H1 (cell line): ENCODE measurements around the gene COL6A3. TPM values are rescaled to one million over a fixed set of nuclear protein-coding genes. Genes with fewer than 3 reads are reported as not detected.

Source experiments
- CTCF ChIA-PET: fragments of 300-600 bp; sonication (Branson Sonifier 250); formaldehyde crosslinking; loops from one replicate; lab custom pipeline; 2021; ENCODE audit not compliant: partially characterized antibody; lab: Charles Lee
- POLR2A ChIA-PET: fragments of 300-600 bp; sonication (Branson Sonifier 250); formaldehyde crosslinking; loops from one replicate; lab custom pipeline; 2021; ENCODE audit warnings: inconsistent platforms; ENCODE audit not compliant: partially characterized antibody; lab: Charles Lee
- DNase-seq, 2 experiments: peaks; one replicate each; pipeline versions ENCODE4 v3.0.0 to v3.0.0-alpha.2; 2010 to 2022; ENCODE audit warnings: low spot score in 2 of 2, low read depth in 1 of 2, mixed read lengths in 1 of 2
- FAIRE-seq: peaks from 2 replicates; lab custom pipeline; 2011; peaks lifted over from hg19 to GRCh38; lab: Jason Lieb, UNC
- H2AFZ ChIP-seq: 2 replicates; pipeline ENCODE4 v1.8.1; 2012; ENCODE audit warnings: low read length, inconsistent platforms
- H2AK5ac ChIP-seq: 2 replicates; pipeline ENCODE4 v1.6.1; 2013; ENCODE audit warnings: low read depth, low read length
- H2BK120ac ChIP-seq: replicated peaks from 2 replicates; pipeline ENCODE3; 2013; ENCODE audit warnings: low read depth, low read length, inconsistent platforms
- H2BK12ac ChIP-seq: 2 replicates; pipeline ENCODE4 v1.6.1; 2013; ENCODE audit warnings: low read depth, low read length
- H2BK15ac ChIP-seq: 2 replicates; pipeline ENCODE4 v1.6.1; 2013; ENCODE audit warnings: low read length
- H2BK20ac ChIP-seq: 2 replicates; pipeline ENCODE4 v1.6.1; 2013; ENCODE audit warnings: low read length
- H2BK5ac ChIP-seq: 2 replicates; pipeline ENCODE4 v1.6.1; 2013; ENCODE audit warnings: low read depth, low read length
- H3K14ac ChIP-seq: 2 replicates; pipeline ENCODE4 v1.6.1; 2013; ENCODE audit warnings: inconsistent platforms; ENCODE audit not compliant: insufficient read length
- H3K18ac ChIP-seq: 2 replicates; pipeline ENCODE4 v1.6.1; 2013; ENCODE audit warnings: low read length; ENCODE audit errors: extremely low read depth
- H3K23ac ChIP-seq: 2 replicates; pipeline ENCODE4 v1.6.1; 2013; ENCODE audit warnings: inconsistent platforms; ENCODE audit not compliant: insufficient read length
- H3K23me2 ChIP-seq: 2 replicates; pipeline ENCODE4 v1.6.1; 2013; ENCODE audit warnings: low read depth, low read length
- H3K27ac ChIP-seq: 2 replicates; pipeline ENCODE4 v1.6.1; 2011; ENCODE audit warnings: low read depth, low read length, inconsistent platforms
- H3K27me3 ChIP-seq, 4 experiments: replicated peaks in 1 of 4; 1 replicate in 1 of 4; 2 replicates in 3 of 4; pipeline versions ENCODE4 v1.6.1 to v1.8.1; 2011 to 2013; ENCODE audit warnings: low read length in 3 of 4, mild to moderate bottlenecking in 3 of 4, inconsistent platforms in 2 of 4, mixed read lengths in 2 of 4, moderate library complexity in 1 of 4; ENCODE audit not compliant: control insufficient read depth in 3 of 4, insufficient read depth in 3 of 4; ENCODE audit errors: extremely low read depth in 1 of 4
- H3K36me3 ChIP-seq, 4 experiments: 2 replicates each; pipeline versions ENCODE4 v1.6.1 to v1.8.1; 2011 to 2013; ENCODE audit warnings: mild to moderate bottlenecking in 4 of 4, low read length in 3 of 4, moderate library complexity in 2 of 4, control low read depth in 1 of 4, inconsistent platforms in 1 of 4; ENCODE audit not compliant: insufficient read depth in 4 of 4, control insufficient read depth in 2 of 4
- H3K4ac ChIP-seq: replicated peaks from 2 replicates; pipeline ENCODE3; 2013; ENCODE audit warnings: low read length, low read depth, mixed read lengths, inconsistent platforms; ENCODE audit not compliant: insufficient read length
- H3K4me1 ChIP-seq, 4 experiments: replicated peaks in 1 of 4; 1 replicate in 1 of 4; 2 replicates in 3 of 4; pipeline versions ENCODE4 v1.6.1 to v1.8.1; 2011 to 2013; ENCODE audit warnings: low read length in 3 of 4, inconsistent platforms in 2 of 4, mixed read lengths in 1 of 4; ENCODE audit not compliant: insufficient read depth in 4 of 4, control insufficient read depth in 3 of 4
- H3K4me2 ChIP-seq, 2 experiments: 2 replicates each; pipeline versions ENCODE4 v1.6.1 to v1.8.1; 2011 to 2013; ENCODE audit warnings: low read depth in 2 of 2, low read length in 2 of 2, control low read depth in 1 of 2, inconsistent platforms in 1 of 2, mild to moderate bottlenecking in 1 of 2; ENCODE audit not compliant: insufficient read depth in 1 of 2
- H3K4me3 ChIP-seq, 4 experiments: fragments of 200-600, 300-600 bp in 1 of 4; sonication (generic), shearing (Covaris generic), sonication (Bioruptor Twin) in 1 of 4; 2 replicates each; pipeline versions ENCODE4 v1.5.1 to v1.8.1; 2011 to 2016; ENCODE audit warnings: low read length in 4 of 4, low read depth in 3 of 4, control low read depth in 2 of 4, inconsistent platforms in 2 of 4, mild to moderate bottlenecking in 2 of 4, mixed read lengths in 1 of 4, moderate library complexity in 1 of 4; ENCODE audit not compliant: insufficient read depth in 2 of 4; ENCODE audit errors: extremely low read depth in 1 of 4
- H3K56ac ChIP-seq: replicated peaks from 2 replicates; pipeline ENCODE3; 2013; ENCODE audit warnings: low read depth, mild to moderate bottlenecking, mixed read lengths, low read length, inconsistent platforms; ENCODE audit not compliant: insufficient read length
- H3K79me1 ChIP-seq: 2 replicates; pipeline ENCODE4 v1.6.1; 2013; ENCODE audit warnings: low read depth, low read length, control low read depth
- H3K79me2 ChIP-seq, 2 experiments: 2 replicates each; pipeline versions ENCODE4 v1.6.1 to v1.8.1; 2012 to 2013; ENCODE audit warnings: low read length in 2 of 2, mild to moderate bottlenecking in 2 of 2, inconsistent platforms in 1 of 2; ENCODE audit not compliant: insufficient read depth in 2 of 2, control insufficient read depth in 1 of 2
- H3K9ac ChIP-seq, 4 experiments: replicated peaks in 1 of 4; 1 replicate in 1 of 4; 2 replicates in 3 of 4; pipeline versions ENCODE4 v1.6.1 to v1.8.1; 2011 to 2013; ENCODE audit warnings: low read depth in 3 of 4, low read length in 3 of 4, control low read depth in 2 of 4, mild to moderate bottlenecking in 2 of 4, moderate library complexity in 2 of 4, inconsistent platforms in 1 of 4; ENCODE audit errors: extremely low read depth in 1 of 4
- H3K9me3 ChIP-seq, 2 experiments: 2 replicates each; pipeline versions ENCODE4 v1.6.1 to v1.8.1; 2012 to 2013; ENCODE audit warnings: mild to moderate bottlenecking in 2 of 2, moderate library complexity in 2 of 2, control low read depth in 1 of 2, inconsistent platforms in 1 of 2, low read depth in 1 of 2, low read length in 1 of 2, mixed read lengths in 1 of 2; ENCODE audit not compliant: insufficient read depth in 2 of 2
- H4K20me1 ChIP-seq, 2 experiments: replicated peaks in 1 of 2; 2 replicates each; pipeline versions ENCODE3 to v1.8.1; 2011 to 2013; ENCODE audit warnings: inconsistent platforms in 2 of 2, low read length in 2 of 2, mild to moderate bottlenecking in 1 of 2; ENCODE audit not compliant: insufficient read depth in 2 of 2, control insufficient read depth in 1 of 2
- H4K5ac ChIP-seq: 2 replicates; pipeline ENCODE4 v1.6.1; 2013; ENCODE audit warnings: low read length, low read depth, mixed read lengths, inconsistent platforms; ENCODE audit not compliant: insufficient read length
- H4K8ac ChIP-seq: 2 replicates; pipeline ENCODE4 v1.8.0; 2013; ENCODE audit warnings: mild to moderate bottlenecking, moderate library complexity, low read length, inconsistent platforms; ENCODE audit not compliant: insufficient read depth; ENCODE audit errors: extremely low read depth
- H4K91ac ChIP-seq: replicated peaks from 2 replicates; pipeline ENCODE3; 2013; ENCODE audit warnings: low read length, mixed read lengths, inconsistent platforms; ENCODE audit not compliant: insufficient read length
- CREB1 ChIP-seq: IDR thresholded peaks from 2 replicates; pipeline ENCODE4 v1.6.1; 2012; ENCODE audit warnings: inconsistent platforms
- SIN3A ChIP-seq, 2 experiments: IDR thresholded peaks in 1 of 2; conservative IDR thresholded peaks in 1 of 2; 2 replicates each; pipeline ENCODE4 v1.6.1; 2011 to 2012; ENCODE audit warnings: low read length in 2 of 2, improper control_type of control experiment in 1 of 2, low read depth in 1 of 2, mild to moderate bottlenecking in 1 of 2
- SP1 ChIP-seq: IDR thresholded peaks from 2 replicates; pipeline ENCODE4 v1.6.1; 2011; ENCODE audit warnings: low read depth, low read length
- SP2 ChIP-seq: IDR thresholded peaks from 2 replicates; pipeline ENCODE4 v1.6.1; 2012; ENCODE audit warnings: mild to moderate bottlenecking, low read length, inconsistent platforms
- YY1 ChIP-seq: IDR thresholded peaks from 2 replicates; pipeline ENCODE4 v1.6.1; 2011; ENCODE audit warnings: low read depth, mild to moderate bottlenecking, low read length
- WGBS, 2 experiments: shearing (Covaris generic) in 1 of 2; methylation state at CpG; one replicate each; pipeline versions ENCODE4 v1.1.6 to v1.1.7; 2013 to 2015; ENCODE audit warnings: low lambda C conversion rate in 2 of 2, mixed read lengths in 2 of 2, inconsistent platforms in 1 of 2, low coverage in 1 of 2, missing lambda C conversion rate in 1 of 2; ENCODE audit not compliant: insufficient replicate concordance in 2 of 2, insufficient coverage in 1 of 2, insufficient read length in 1 of 2; ENCODE audit errors: extremely low coverage in 1 of 2, missing lambda C conversion rate in 1 of 2; 5-methylcytosine and 5-hydroxymethylcytosine counted together
- polyA plus RNA-seq, 7 experiments: library from polyadenylated mRNA; depleted of rRNA in 3 of 7; stranded (reverse) in 5 of 7; unstranded in 2 of 7; fragments of >200 nt in 5 of 7; fragments of 200-250 nt in 2 of 7; gene quantifications; 1 replicate in 5 of 7; 2 replicates in 1 of 7; 4 replicates in 1 of 7; pipeline versions ENCODE4 v1.2.1 to v1.2.3, GENCODE V29; 2011 to 2013; ENCODE audit warnings: missing spikeins in 2 of 7, mixed read lengths in 2 of 7
- total RNA-seq: library from RNA; stranded (reverse); fragmentation: NEBNext Ultra II Directional; extraction: Animal tissue kit (Norgen Biotek cat#: 25700); gene quantifications from 2 replicates; pipeline ENCODE4 v1.2.1, GENCODE V29; 2021
- TF ChIP-seq, protein P1 (sequence below): IDR thresholded peaks from 2 replicates; pipeline ENCODE4 v1.6.1; 2012; ENCODE audit warnings: inconsistent platforms

COL6A3 gene
- total and polyA plus RNA-seq, 2 of the 8 experiments (the other 6 are each of a cell fraction or from before 2014, with no cell fraction given), result 1.2 to 3.4 TPM

DNA sequence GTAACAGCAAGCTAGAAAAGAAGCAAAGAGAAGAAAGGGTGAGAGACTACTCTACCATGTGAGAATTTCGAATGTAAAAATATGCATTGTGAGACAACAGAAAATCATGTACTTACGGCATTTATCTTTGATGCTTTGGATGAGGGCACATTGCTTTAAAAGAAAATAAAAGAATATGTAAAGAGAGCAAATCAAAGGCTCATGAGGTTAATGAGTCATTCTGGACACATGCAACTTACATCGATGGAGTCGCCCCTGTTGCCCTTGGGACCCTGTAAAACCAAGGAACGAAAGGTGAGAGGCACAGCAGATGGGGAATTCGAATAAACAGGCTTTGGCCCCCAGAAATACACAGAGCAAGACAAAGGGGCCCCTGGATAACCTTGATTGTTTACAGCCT lies 69.0 kb downstream of the COL6A3 start:
- Histone ChIP-seq H3K4ac (no peak overlapping the region), H3K79me1 (no peaks in the 10 kb centered on the region), H2BK12ac (no peak overlapping the region), H3K4me2 (no peak overlapping the region), H2BK20ac (no peak overlapping the region), H4K8ac (no peak overlapping the region), H2BK5ac (no peak overlapping the region), H2BK120ac (no peak overlapping the region), H4K5ac (no peak overlapping the region), H3K9ac (no peak overlapping the region), H3K14ac (no peak overlapping the region), H3K27me3 (no peaks in the 10 kb centered on the region), H3K4me3 (no peak overlapping the region), H4K91ac (no peak overlapping the region), H3K23me2 (no peaks in the 10 kb centered on the region), H3K4me1 (no peaks in the 10 kb centered on the region), H3K23ac (no peak overlapping the region), H2AFZ (no peak overlapping the region), H3K18ac (no peak overlapping the region), H3K9me3 (0 out of 4 replicates have a peak, but pooled peaks cover 0 to 2% of the 10 kb centered on the region in 2 experiments), H2AK5ac (no peak overlapping the region), H3K79me2 (no peaks in the 10 kb centered on the region), H2BK15ac (no peak overlapping the region), H3K36me3 (no peaks in the 10 kb centered on the region; a peak in 1 of 8 replicates), H3K27ac (no peak overlapping the region), H3K56ac (no peak overlapping the region), H4K20me1 (no peaks in the 10 kb centered on the region)
- FAIRE-seq (no peak), DNase-seq (no peak)
- ChIA-PET CTCF (interaction anchor here (0.6 kb wide), 1 partner anchor 136 kb away, joined by 3 read pairs; no protein-coding TSS in a partner anchor), POLR2A (no interaction called here)
- WGBS, 2 experiments, result 85% methylated on average over 6 of the region's 6 CpGs; no CpG with 5 or more reads in 1 of the 2 experiments
- TF ChIP-seq SIN3A (conservative IDR thresholded peaks at IDR 0.05 in 1 of 2, IDR thresholded peaks at IDR 0.05 in 1 of 2; ENCODE audit: low read depth in 1 of 2, low read length in 2 of 2), result no peak
- no peak for TF ChIP-seq SP1
- TF ChIP-seq, protein P1, sequence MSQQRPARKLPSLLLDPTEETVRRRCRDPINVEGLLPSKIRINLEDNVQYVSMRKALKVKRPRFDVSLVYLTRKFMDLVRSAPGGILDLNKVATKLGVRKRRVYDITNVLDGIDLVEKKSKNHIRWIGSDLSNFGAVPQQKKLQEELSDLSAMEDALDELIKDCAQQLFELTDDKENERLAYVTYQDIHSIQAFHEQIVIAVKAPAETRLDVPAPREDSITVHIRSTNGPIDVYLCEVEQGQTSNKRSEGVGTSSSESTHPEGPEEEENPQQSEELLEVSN, result no peak
- no peak for TF ChIP-seq CREB1
- TF ChIP-seq YY1, result no peak
- no peak for TF ChIP-seq SP2
